ENCODE data around the gene COX8C. TPM values are rescaled to one million over a fixed set of nuclear protein-coding genes. Genes with fewer than 3 reads are reported as not detected.

COX8C gene
- not detected for total RNA-seq

GRCh38 chr14:93346926-93347721, at the start of gene COX8C:
TSS of gene COX8C (plus strand) at chr14:93347182. CDS start at chr14:93347269, 87 bp downstream.
- no peak within 1 kb of the TSS for H3K27ac Mint-ChIP-seq
- POLR2A ChIA-PET = no interaction called here
- H3K9me3 Mint-ChIP-seq = peaks cover 7% of the 10 kb centered on the region
- H3K4me3 Mint-ChIP-seq = no peak within 1 kb of the TSS
- H3K27me3 Mint-ChIP-seq = peaks cover 5% of the 10 kb centered on the region
- peaks cover 2% of the 10 kb centered on the region for H3K36me3 Mint-ChIP-seq (ENCODE audit: low read depth)
- CTCF ChIA-PET = interaction anchor here (0.7 kb wide), 1 partner anchor 8 kb away, joined by 3 read pairs; no protein-coding TSS in a partner anchor
- no peak for DNase-seq
- H3K4me1 Mint-ChIP-seq = no peaks in the 10 kb centered on the region

GRCh38 chr14:93299416-93299815, 47.6 kb upstream of the COX8C start:
- Mint-ChIP-seq H3K4me1 (no peaks in the 10 kb centered on the region), H3K9me3 (no peaks in the 10 kb centered on the region), H3K27me3 (no peaks in the 10 kb centered on the region), H3K27ac (no peak overlapping the region), H3K4me3 (no peak overlapping the region), H3K36me3 (ENCODE audit: low read depth) (peaks cover 2% of the 10 kb centered on the region)
- POLR2A ChIA-PET = no interaction called here
- CTCF ChIA-PET = no interaction called here
- DNase-seq = no peak

- Mint-ChIP-seq H3K4me3 (no peak overlapping the region), H3K27ac (no peak overlapping the region), H3K9me3 (no peaks in the 10 kb centered on the region), H3K36me3 (ENCODE audit: low read depth) (no peaks in the 10 kb centered on the region), H3K4me1 (no peaks in the 10 kb centered on the region), H3K27me3 (no peaks in the 10 kb centered on the region)
- POLR2A ChIA-PET = no interaction called here
- DNase-seq = no peak
- CTCF ChIA-PET = no interaction called here
Measured at GRCh38 chr14:93299866-93300265, 47.1 kb upstream of the COX8C start.

GRCh38 chr14:93301821-93302447, 45.0 kb upstream of the COX8C start:
- no peak for DNase-seq
- ChIA-PET POLR2A (no interaction called here), CTCF (interaction anchor here (1.3 kb wide), 1 partner anchor 10 kb away, joined by 4 read pairs; no protein-coding TSS in a partner anchor)
- Mint-ChIP-seq H3K9me3 (no peaks in the 10 kb centered on the region), H3K27ac (no peak overlapping the region), H3K27me3 (no peaks in the 10 kb centered on the region), H3K4me3 (no peak overlapping the region), H3K36me3 (ENCODE audit: low read depth) (no peaks in the 10 kb centered on the region), H3K4me1 (peaks cover 2% of the 10 kb centered on the region)

GRCh38 chr14:93302688-93303581, 44.0 kb upstream of the COX8C start:
- Mint-ChIP-seq H3K27me3 (no peaks in the 10 kb centered on the region), H3K4me1 (peaks cover 2% of the 10 kb centered on the region), H3K36me3 (ENCODE audit: low read depth) (no peaks in the 10 kb centered on the region), H3K9me3 (no peaks in the 10 kb centered on the region), H3K27ac (no peak overlapping the region), H3K4me3 (no peak overlapping the region)
- POLR2A ChIA-PET = no interaction called here
- no peak for DNase-seq
- CTCF ChIA-PET = no interaction called here

- Mint-ChIP-seq H3K36me3 (ENCODE audit: low read depth) (no peaks in the 10 kb centered on the region), H3K27me3 (no peaks in the 10 kb centered on the region), H3K4me1 (peaks cover 2% of the 10 kb centered on the region), H3K9me3 (no peaks in the 10 kb centered on the region), H3K27ac (no peak overlapping the region), H3K4me3 (no peak overlapping the region)
- ChIA-PET POLR2A (no interaction called here), CTCF (no interaction called here)
- DNase-seq = no peak
Measured at GRCh38 chr14:93303659-93304058, 43.3 kb upstream of the COX8C start.

- ChIA-PET CTCF (no interaction called here), POLR2A (no interaction called here)
- H3K27ac Mint-ChIP-seq = no peak overlapping the region
- H3K36me3 Mint-ChIP-seq (ENCODE audit: low read depth) = no peaks in the 10 kb centered on the region
- H3K4me3 Mint-ChIP-seq = no peak overlapping the region
- H3K9me3 Mint-ChIP-seq = no peaks in the 10 kb centered on the region
- H3K27me3 Mint-ChIP-seq = no peaks in the 10 kb centered on the region
- peaks cover 2% of the 10 kb centered on the region for H3K4me1 Mint-ChIP-seq
- no peak for DNase-seq
Measured at GRCh38 chr14:93304771-93305170, 42.2 kb upstream of the COX8C start.

GRCh38 chr14:93305725-93306418, 41.1 kb upstream of the COX8C start:
- DNase-seq = no peak
- no peaks in the 10 kb centered on the region for H3K36me3 Mint-ChIP-seq (ENCODE audit: low read depth)

GRCh38 chr14:93306812-93307211, 40.2 kb upstream of the COX8C start:
- H3K27ac Mint-ChIP-seq = no peak overlapping the region
- no peaks in the 10 kb centered on the region for H3K9me3 Mint-ChIP-seq
- ChIA-PET CTCF (no interaction called here), POLR2A (no interaction called here)
- H3K36me3 Mint-ChIP-seq (ENCODE audit: low read depth) = no peaks in the 10 kb centered on the region
- no peaks in the 10 kb centered on the region for H3K27me3 Mint-ChIP-seq
- H3K4me1 Mint-ChIP-seq = peaks cover 2% of the 10 kb centered on the region
- no peak for DNase-seq
- no peak overlapping the region for H3K4me3 Mint-ChIP-seq

More at GRCh38 chr14:93305725-93306418, 41.1 kb upstream of the COX8C start:
- ChIA-PET POLR2A (no interaction called here), CTCF (no interaction called here)
- Mint-ChIP-seq H3K4me3 (no peak overlapping the region), H3K27ac (no peak overlapping the region), H3K9me3 (no peaks in the 10 kb centered on the region), H3K27me3 (no peaks in the 10 kb centered on the region), H3K4me1 (peaks cover 2% of the 10 kb centered on the region)

- H3K9me3 Mint-ChIP-seq = no peaks in the 10 kb centered on the region
- no peak for DNase-seq
- H3K4me1 Mint-ChIP-seq = peaks cover 2% of the 10 kb centered on the region
- CTCF ChIA-PET = no interaction called here
- no peaks in the 10 kb centered on the region for H3K27me3 Mint-ChIP-seq
- no peak overlapping the region for H3K4me3 Mint-ChIP-seq
- no peak overlapping the region for H3K27ac Mint-ChIP-seq
- no peaks in the 10 kb centered on the region for H3K36me3 Mint-ChIP-seq (ENCODE audit: low read depth)
- POLR2A ChIA-PET = no interaction called here
Measured at GRCh38 chr14:93308686-93309345, 38.2 kb upstream of the COX8C start.

- Mint-ChIP-seq H3K4me3 (no peak overlapping the region), H3K4me1 (peaks cover 2% of the 10 kb centered on the region), H3K9me3 (no peaks in the 10 kb centered on the region), H3K36me3 (ENCODE audit: low read depth) (no peaks in the 10 kb centered on the region), H3K27me3 (no peaks in the 10 kb centered on the region), H3K27ac (no peak overlapping the region)
- CTCF ChIA-PET = no interaction called here
- POLR2A ChIA-PET = no interaction called here
- DNase-seq = no peak
Measured at GRCh38 chr14:93309427-93309966, 37.5 kb upstream of the COX8C start.

GRCh38 chr14:93311082-93311481, 35.9 kb upstream of the COX8C start:
- Mint-ChIP-seq H3K4me1 (peaks cover under 1% of the 10 kb centered on the region), H3K36me3 (ENCODE audit: low read depth) (no peaks in the 10 kb centered on the region), H3K27me3 (no peaks in the 10 kb centered on the region), H3K4me3 (no peak overlapping the region), H3K9me3 (no peaks in the 10 kb centered on the region), H3K27ac (no peak overlapping the region)
- ChIA-PET CTCF (no interaction called here), POLR2A (no interaction called here)
- DNase-seq = no peak

All from activated CD4-positive, alpha-beta T cell treated with anti-CD3 and anti-CD28 coated beads, Interleukin-2, amount 10 ng/mL, durations not matched to agents 7 days and 5 days (primary cell).